ENCODE data around the gene FOXP1.

FOXP1 gene

GRCh38 chr3:71056327-71056726 is 527.2 kb downstream of the FOXP1 start:
- no peak overlapping the region for H2AFZ ChIP-seq (ENCODE audit: low read depth, low read length, severe bottlenecking)
- no peaks in the 10 kb centered on the region for H3K79me2 ChIP-seq (ENCODE audit: insufficient read depth, low read length)
- no peak for TF ChIP-seq CTCF (IDR thresholded peaks at IDR 0.05; ENCODE audit: insufficient read depth, low read length, poor library complexity, severe bottlenecking)
- no peak for TF ChIP-seq EZH2phosphoT487 (conservative IDR thresholded peaks at IDR 0.05; ENCODE audit: low read length)
- H4K20me1 ChIP-seq (ENCODE audit: low read depth, low read length), result peaks cover 22% of the 10 kb centered on the region
- no peak overlapping the region for H3K4me2 ChIP-seq (ENCODE audit: low read depth, low read length, poor library complexity, severe bottlenecking)
- no peaks in the 10 kb centered on the region for H3K9me3 ChIP-seq (ENCODE audit: insufficient read depth, low read length)
- no peaks in the 10 kb centered on the region for H3F3A ChIP-seq (ENCODE audit: insufficient read depth)
- no peaks in the 10 kb centered on the region for H3K36me3 ChIP-seq (ENCODE audit: low read length)
- H3K27ac ChIP-seq (ENCODE audit: low read depth, low read length), result no peak overlapping the region
- no peak overlapping the region for H3K9ac ChIP-seq (ENCODE audit: low read length)
- no peaks in the 10 kb centered on the region for H3K27me3 ChIP-seq (ENCODE audit: low read length)
- no peak overlapping the region for H3K4me3 ChIP-seq (ENCODE audit: insufficient read depth, low read length, poor library complexity, severe bottlenecking)
- no peaks in the 10 kb centered on the region for H3K9me2 ChIP-seq (replicated peaks; ENCODE audit: insufficient read depth, low read length)

- no peak overlapping the region for H3K9ac ChIP-seq (ENCODE audit: low read length)
- TF ChIP-seq EZH2phosphoT487 (conservative IDR thresholded peaks at IDR 0.05; ENCODE audit: low read length) (no peak), CTCF (IDR thresholded peaks at IDR 0.05; ENCODE audit: insufficient read depth, low read length, poor library complexity, severe bottlenecking) (no peak)
- H3K27me3 ChIP-seq (ENCODE audit: low read length), result no peaks in the 10 kb centered on the region
- no peaks in the 10 kb centered on the region for H3K36me3 ChIP-seq (ENCODE audit: low read length)
- no peaks in the 10 kb centered on the region for H3K79me2 ChIP-seq (ENCODE audit: insufficient read depth, low read length)
- no peak overlapping the region for H3K4me3 ChIP-seq (ENCODE audit: insufficient read depth, low read length, poor library complexity, severe bottlenecking)
- H3K4me2 ChIP-seq (ENCODE audit: low read depth, low read length, poor library complexity, severe bottlenecking), result no peak overlapping the region
- H4K20me1 ChIP-seq (ENCODE audit: low read depth, low read length), result 0 out of 2 replicates have a peak, but pooled peaks cover 18% of the 10 kb centered on the region
- no peak overlapping the region for H2AFZ ChIP-seq (ENCODE audit: low read depth, low read length, severe bottlenecking)
- no peaks in the 10 kb centered on the region for H3K9me3 ChIP-seq (ENCODE audit: insufficient read depth, low read length)
- no peak overlapping the region for H3K27ac ChIP-seq (ENCODE audit: low read depth, low read length)
- H3F3A ChIP-seq (ENCODE audit: insufficient read depth), result no peaks in the 10 kb centered on the region
- no peaks in the 10 kb centered on the region for H3K9me2 ChIP-seq (replicated peaks; ENCODE audit: insufficient read depth, low read length)
Observed at GRCh38 chr3:71055257-71056001, 528.1 kb downstream of the FOXP1 start.

- no peak overlapping the region for H2AFZ ChIP-seq (ENCODE audit: low read depth, low read length, severe bottlenecking)
- H3K9me2 ChIP-seq (replicated peaks; ENCODE audit: insufficient read depth, low read length), result no peaks in the 10 kb centered on the region
- H3K9me3 ChIP-seq (ENCODE audit: insufficient read depth, low read length), result no peaks in the 10 kb centered on the region
- no peak overlapping the region for H3K9ac ChIP-seq (ENCODE audit: low read length)
- H4K20me1 ChIP-seq (ENCODE audit: low read depth, low read length), result 0 out of 2 replicates have a peak, but pooled peaks cover 11% of the 10 kb centered on the region
- H3K36me3 ChIP-seq (ENCODE audit: low read length), result no peaks in the 10 kb centered on the region
- H3K4me2 ChIP-seq (ENCODE audit: low read depth, low read length, poor library complexity, severe bottlenecking), result no peak overlapping the region
- H3K27me3 ChIP-seq (ENCODE audit: low read length), result no peaks in the 10 kb centered on the region
- H3F3A ChIP-seq (ENCODE audit: insufficient read depth), result no peaks in the 10 kb centered on the region
- H3K79me2 ChIP-seq (ENCODE audit: insufficient read depth, low read length), result no peaks in the 10 kb centered on the region
- no peak overlapping the region for H3K4me3 ChIP-seq (ENCODE audit: insufficient read depth, low read length, poor library complexity, severe bottlenecking)
- H3K27ac ChIP-seq (ENCODE audit: low read depth, low read length), result no peak overlapping the region
- no peak for TF ChIP-seq CTCF (IDR thresholded peaks at IDR 0.05; ENCODE audit: insufficient read depth, low read length, poor library complexity, severe bottlenecking)
- TF ChIP-seq EZH2phosphoT487 (conservative IDR thresholded peaks at IDR 0.05; ENCODE audit: low read length), result no peak
Observed at GRCh38 chr3:71054312-71054711, 529.2 kb downstream of the FOXP1 start.

All from SU-DHL-6 (cell line).